ENCODE results near the gene MAFB.
"Not testable (repeated sequence)": the region's sequence is repeated elsewhere in the genome, so short reads cannot be mapped to it uniquely, and the experiment has no call there.

- TF ChIP-seq, protein P1, sequence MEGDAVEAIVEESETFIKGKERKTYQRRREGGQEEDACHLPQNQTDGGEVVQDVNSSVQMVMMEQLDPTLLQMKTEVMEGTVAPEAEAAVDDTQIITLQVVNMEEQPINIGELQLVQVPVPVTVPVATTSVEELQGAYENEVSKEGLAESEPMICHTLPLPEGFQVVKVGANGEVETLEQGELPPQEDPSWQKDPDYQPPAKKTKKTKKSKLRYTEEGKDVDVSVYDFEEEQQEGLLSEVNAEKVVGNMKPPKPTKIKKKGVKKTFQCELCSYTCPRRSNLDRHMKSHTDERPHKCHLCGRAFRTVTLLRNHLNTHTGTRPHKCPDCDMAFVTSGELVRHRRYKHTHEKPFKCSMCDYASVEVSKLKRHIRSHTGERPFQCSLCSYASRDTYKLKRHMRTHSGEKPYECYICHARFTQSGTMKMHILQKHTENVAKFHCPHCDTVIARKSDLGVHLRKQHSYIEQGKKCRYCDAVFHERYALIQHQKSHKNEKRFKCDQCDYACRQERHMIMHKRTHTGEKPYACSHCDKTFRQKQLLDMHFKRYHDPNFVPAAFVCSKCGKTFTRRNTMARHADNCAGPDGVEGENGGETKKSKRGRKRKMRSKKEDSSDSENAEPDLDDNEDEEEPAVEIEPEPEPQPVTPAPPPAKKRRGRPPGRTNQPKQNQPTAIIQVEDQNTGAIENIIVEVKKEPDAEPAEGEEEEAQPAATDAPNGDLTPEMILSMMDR (conservative IDR thresholded peaks at IDR 0.05 in 1 of 2, IDR thresholded peaks at IDR 0.05 in 1 of 2; ENCODE audit: extremely low read depth in 1 of 2, insufficient read depth in 1 of 2, low read depth in 1 of 2, low read length in 2 of 2), result not testable (repeated sequence)
- not testable (repeated sequence) for TF ChIP-seq EZH2 (IDR thresholded peaks at IDR 0.05; ENCODE audit: borderline replicate concordance, low read length)
Measured at GRCh38 chr20:40736468-40736867, 47.4 kb upstream of the MAFB start.
